ENCODE results near the gene BRS3.
"Not testable (repeated sequence)": the region's sequence is repeated elsewhere in the genome, so short reads cannot be mapped to it uniquely, and the experiment has no call there.

Gene BRS3

DNA sequence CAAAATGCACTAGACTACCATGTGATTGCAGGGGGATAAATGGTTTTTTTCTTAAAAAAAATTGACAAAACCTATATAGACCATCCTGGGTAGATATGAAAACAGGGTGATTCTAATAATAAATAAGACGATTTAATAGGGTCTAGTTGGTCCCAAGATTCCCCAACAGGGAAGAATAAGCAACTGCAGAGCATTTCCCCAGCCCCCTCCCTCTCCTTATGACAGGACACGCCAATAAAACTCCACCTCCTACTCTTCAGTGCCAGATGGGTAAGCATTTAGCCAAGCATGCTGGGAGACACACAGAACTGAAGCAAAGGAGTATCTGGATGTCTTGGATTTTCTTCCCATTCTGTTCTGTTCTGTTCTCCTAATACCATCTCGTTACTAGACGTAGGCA lies at the start of gene BRS3:
Gene BRS3 (plus strand): TSS at position 301 of the 400 bp plus-strand sequence. CDS start 168 bp downstream, outside the sequence.
- no peak for DNase-seq

DNA sequence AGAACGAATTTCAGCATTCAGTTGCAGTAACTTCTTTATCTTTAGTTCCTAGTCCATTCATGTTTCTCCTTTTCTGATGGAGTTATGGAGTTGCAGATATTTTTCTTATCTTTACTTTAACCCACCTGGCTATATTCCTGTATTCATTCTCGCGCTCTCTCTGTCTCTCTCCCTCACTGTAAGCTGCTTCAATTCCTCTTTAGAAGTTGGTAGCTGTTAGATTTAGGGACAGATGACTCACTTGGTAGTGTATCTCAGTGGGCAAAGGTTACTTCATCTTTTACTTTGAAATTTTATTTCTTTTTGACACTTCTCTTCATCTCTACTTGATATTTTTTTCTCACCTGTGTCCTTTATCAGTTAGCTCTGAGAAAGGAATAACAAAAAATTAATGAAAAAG lies 49.6 kb upstream of the BRS3 start:
- DNase-seq, result no peak

DNA sequence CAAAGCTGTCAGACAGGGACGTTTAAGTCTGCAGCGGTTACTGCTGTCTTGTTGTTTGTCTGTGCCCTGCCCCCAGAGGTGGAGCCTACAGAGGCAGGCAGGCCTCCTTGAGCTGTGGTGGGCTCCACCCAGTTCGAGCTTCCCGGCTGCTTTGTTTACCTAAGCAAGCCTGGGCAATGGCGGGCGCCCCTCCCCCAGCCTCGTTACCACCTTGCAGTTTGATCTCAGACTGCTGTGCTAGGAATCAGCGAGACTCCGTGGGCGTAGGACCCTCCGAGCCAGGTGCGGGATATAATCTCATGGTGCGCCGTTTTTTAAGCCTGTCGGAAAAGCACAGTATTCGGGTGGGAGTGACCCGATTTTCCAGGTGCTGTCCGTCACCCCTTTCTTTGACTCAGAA lies 42.1 kb upstream of the BRS3 start:
- not testable (repeated sequence) for DNase-seq

DNA sequence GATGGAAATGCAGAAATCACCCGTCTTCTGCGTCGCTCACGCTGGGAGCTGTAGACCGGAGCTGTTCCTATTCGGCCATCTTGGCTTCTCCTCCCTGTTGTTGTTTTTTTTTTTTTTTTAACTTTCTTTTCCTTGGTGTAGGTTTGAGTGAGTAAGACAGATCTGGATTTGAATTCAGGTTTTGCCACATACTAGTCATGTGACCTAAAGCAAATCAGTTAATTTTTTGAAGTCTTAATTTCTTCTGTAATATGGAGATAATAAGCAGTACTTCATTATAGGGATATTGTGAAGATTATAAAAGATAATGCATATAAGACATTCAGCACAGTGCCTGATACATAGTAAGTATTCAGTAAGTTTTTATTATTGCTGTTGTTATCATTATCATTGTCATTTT lies 41.5 kb upstream of the BRS3 start:
- no peak for DNase-seq

DNA sequence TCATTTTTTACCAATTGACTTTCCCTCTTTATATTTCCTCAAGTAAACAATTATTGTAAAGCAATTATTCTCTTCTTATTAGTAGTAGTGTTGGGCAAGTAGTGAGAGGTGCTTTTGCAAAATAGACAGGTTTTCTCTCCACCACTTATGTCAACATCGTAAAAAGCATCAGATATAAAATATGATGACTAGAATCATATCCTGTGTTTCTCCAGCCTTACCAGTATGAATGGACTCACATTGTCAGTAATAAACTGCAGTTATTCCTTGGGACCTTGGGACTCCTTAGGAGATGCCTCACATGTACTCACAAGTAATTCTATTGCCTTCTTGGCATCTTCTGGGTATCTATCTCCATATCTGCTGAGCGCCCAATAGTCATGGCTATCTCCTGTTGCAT lies 40.4 kb upstream of the BRS3 start:
- DNase-seq, result no peak

DNA sequence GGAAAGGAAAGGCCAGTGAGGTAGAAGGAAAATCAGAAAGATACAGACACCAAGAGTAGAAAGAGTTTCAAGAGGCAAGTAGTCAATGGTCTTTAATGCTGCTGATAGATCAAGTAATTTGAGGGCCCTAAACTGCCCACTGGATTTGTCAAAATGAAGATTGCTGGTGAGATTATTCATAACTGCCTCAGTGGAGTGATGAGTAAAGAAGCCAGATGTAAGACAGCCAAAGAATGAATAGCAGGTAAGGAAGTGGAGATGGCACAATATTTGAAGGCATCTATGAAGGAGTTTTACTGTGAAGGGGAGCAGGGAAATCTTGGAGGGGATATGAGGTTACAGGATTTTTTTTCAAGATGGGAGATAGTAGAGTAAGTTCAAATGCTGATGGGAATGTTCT lies 39.8 kb upstream of the BRS3 start:
- no peak for DNase-seq

DNA sequence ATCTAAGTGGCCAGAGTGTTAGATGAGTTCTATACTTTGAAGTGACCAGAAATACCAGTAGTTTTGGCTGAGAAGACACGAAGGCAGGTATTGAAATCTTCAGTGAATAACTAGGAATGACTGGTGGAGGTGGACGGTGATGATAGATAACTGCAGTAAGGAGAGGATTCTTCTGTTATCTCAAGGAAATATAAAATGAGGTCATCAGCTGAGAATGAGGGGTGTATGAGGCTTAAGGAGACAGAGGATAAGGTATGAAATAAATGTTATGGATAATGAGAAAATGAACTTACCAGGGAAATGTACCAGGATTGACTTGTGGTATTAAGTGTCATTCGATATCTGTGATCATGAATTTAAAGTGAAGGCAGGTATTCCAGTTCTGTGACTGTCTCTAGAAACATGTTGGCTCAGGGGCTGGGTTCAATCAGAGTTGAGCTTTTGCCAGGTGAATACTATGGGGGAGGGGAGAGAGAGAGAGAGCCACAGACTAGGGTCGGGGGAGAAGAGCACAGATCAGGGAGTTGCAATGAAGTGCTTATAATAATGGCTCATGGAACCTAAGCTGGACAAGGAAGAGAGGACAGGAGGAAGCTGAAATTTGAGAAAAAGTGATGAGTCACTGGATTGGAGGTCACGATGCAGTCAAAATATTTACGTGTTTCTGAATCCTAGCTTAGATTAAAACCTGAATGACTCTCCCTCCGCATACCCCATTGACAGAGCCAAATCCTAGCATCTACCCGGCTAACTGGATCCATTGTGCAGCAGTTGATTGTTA lies 37.5 kb upstream of the BRS3 start:
- DNase-seq, result no peak

DNA sequence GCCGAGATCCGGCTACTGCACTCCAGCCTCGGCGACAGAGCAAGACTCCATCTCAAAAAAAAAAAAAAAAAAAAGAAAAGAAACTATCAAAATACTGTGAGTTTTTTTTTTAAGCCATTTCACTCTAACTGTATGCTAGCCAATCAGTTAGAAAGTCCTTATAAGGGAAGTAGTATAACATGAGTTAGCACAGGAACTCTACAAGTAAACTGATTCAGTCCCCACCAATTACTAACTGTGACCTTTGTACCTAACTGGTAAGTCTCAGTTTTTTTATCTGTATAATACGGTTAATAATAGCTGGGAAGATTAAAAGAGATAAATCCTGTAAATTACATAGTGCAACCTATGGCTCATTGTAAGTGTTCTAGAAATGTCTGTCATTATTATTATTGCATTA lies 35.1 kb upstream of the BRS3 start:
- DNase-seq, result no peak

DNA sequence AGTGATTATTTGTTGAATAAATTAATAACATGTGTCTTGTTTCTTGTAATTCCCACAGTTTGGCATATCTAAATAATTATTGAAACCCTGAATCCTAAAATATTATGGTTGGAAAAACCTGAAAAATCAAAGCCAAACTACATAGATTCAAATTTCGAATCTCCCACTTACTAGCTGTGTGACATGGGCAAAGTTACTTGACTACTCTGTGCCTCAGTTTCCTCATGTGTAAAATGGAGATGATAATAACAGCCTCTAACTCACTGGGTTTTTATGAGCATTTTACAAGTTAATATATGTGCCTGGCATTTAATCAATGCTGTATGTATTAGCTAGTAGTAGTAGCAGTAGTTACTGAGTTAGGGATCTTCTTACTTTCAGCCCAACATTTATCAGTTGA lies 34.6 kb upstream of the BRS3 start:
- DNase-seq, result no peak

DNA sequence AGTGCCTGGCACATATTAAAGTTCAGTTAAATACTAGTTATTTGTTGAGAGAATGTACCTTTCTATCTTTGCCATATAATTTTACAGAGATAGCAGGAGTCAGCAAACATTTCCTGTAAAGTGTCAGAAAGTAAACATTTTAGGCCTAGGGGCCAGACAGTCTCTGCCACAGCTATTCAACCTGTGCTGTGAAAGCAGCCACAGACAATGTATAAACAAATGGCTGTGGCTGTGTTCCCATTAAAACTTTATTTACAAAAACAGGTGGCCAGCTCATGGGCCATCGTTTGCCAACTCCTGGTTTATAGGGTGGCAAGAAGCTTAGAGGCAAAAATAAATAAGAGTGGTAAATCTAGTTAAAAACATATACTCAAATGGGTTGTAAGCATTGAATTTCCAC lies 34.0 kb upstream of the BRS3 start:
- DNase-seq, result peak; percentile 3

DNA sequence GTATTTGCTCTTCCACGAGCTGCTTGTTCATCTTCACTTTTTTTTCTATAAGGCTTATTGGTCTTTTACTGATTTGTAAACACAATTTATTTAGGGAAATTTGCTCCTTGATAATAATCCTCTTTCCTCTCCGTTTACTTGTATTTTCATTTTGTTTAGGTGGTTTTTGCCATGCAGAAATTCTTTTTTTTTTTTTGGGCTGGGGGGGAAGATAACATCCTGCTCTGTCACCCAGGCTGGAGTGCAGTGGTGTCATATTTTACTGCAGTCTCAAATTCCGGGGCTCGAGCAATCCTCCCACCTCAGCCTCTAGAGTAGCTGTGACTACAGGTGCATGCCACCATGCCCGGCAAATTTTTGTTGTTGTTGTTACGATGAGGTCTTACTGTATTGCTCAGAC lies 31.6 kb upstream of the BRS3 start:
- DNase-seq, result no peak

DNA sequence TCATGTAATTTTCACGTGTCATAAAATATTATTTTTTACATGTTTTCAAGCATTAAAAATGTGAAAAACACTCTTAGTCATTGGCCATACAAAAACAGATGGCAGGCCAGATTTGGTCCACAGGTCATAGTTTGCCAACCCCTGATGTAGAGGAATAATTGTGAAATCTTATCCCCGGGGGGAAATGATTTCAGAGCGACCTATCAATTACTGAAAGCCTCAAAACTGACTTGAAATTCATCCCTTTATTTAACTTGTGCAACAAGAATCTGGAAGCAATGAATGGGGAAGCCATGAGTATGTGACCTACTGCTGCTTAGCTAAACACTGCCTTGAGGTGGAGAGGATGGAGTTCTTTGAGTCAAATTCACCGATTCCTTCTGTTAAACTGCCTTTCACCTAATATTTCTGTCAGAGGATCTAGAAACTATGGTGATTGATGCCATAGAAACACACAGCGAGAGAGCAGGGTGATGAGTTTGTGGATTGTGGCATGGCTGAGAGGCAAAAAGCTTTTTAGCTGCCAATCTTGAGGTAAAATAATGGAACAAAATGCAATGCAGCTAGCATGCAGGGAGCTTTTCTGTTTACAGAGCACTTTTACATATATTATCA lies 30.3 kb upstream of the BRS3 start:
- peak; percentile 11 for DNase-seq

DNA sequence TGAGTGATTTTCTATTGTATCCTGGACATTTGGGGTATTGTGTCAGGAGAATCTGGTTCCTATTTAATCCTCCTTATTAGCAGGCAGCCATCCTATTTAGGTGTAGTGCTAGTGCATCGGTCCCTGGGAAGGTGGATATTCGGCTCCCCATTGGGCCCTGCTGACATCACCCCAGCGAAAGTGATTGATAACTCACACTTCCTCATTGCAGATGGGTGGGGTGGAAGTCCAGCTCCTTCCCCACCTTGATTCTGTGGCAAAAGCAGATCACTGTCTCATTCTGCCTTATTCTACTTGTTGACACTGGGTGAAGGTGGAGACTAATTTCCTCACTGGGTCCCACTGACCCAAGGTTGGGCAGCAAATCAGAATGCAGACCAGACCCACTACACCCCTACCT lies 23.2 kb upstream of the BRS3 start:
- DNase-seq, result no peak

DNA sequence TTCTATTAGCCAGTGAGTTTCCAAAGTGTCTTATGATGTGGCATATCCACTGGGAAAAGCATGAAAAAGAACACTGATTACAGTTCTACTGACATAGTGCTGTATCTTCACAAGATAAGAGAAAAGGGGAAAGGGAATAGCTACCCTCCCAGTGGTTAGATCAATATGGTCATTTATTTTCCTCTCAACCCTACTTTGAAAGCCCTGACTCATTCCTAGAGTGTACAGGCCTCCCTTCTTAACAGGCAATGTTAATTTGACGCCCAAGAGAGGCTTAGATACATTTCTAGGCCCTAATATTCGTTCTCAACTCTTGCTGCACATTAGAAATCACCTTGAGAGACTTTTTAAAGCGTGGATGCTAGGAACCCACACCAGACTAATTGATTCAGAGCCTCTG lies 20.4 kb upstream of the BRS3 start:
- no peak for DNase-seq

DNA sequence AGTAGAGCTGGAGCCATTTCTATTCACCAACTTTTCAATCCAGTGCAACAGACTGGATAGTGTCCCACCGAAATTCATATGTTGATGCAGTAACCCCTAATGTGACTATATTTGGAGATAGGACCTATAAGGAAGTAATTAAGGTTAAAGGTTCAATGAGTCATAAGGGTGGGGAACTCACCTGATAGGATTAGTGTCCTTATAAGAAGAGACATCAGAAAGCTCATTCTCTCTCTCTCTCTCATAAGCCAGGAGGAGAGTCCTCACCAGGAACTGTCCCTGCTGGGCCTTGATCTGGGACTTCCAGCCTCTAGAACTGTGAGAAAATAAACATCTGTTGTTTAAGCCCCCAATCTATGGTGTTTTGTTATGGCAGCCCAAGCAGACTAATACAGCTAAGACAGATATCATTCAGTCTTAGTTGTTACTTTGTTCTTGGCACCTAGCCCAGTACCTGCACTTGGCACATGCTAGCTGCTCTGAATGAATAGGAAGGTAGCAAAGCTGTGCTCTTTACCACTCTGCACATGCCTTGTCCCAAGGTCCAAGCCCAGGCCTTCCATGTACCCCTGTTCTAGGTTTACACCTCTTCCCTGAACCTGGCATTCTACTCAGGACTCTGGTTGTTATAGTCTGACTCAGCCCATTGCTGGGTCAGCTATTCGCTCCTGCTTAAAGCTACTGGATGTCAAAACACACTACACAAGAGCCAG lies 19.2 kb upstream of the BRS3 start:
- no peak for DNase-seq

DNA sequence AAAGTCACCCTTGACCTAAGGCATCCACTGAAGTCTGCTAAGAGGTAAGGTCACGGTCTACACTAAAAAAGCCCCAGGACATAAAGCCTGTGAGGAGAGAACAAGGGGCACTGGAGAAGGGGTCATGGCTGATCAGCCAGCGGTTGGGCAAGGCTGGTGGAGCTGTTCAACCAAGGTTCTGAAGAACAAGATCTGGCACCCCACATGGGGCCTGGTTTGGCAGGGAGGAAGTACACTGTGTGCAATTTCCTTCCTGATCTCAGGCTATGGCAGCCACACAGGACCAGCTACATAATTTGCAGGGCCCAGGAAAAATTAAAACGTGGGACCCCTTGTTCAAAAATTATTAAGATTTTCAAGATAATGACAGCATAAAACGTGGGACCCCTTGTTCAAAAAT lies 14.1 kb upstream of the BRS3 start:
- no peak for DNase-seq

DNA sequence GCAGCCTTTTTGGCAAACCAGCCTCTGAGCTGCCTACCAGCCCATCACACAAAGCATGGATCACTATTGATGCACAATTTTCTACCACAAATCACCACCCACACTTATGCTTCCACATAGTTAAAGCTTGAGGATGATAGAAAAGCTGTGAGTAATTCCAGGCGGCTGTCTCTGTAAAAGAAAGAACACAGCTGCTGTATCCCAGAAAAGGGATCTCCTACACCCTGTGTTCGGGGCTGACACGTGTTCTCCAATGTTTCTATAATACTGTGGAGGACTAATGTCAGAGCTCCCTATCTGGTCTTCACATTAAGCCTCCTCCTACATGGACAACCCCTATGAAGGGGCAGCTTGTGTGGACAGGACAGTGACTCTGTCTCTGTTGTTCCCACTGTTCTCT lies 12.5 kb upstream of the BRS3 start:
- DNase-seq, result no peak

DNA sequence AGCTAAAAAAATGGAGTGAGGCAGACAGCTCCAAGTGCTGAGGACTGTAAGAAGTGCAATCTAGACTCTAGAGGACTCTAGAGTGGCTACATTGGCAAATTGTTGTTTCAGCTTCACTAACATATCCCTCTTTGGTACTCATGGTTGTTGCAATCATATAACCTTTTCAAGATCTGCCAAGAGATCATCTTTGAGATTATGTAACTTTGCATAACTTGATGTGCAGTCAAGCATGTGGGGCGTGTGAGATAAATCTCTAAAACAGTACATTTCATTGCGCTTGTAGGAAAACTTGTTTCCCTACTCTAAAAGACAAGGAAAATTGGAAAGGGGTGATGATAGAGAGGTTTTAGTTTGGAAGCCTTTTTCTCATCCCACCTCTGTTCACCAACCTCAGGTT lies 11.2 kb upstream of the BRS3 start:
- DNase-seq, result peak; percentile 15

DNA sequence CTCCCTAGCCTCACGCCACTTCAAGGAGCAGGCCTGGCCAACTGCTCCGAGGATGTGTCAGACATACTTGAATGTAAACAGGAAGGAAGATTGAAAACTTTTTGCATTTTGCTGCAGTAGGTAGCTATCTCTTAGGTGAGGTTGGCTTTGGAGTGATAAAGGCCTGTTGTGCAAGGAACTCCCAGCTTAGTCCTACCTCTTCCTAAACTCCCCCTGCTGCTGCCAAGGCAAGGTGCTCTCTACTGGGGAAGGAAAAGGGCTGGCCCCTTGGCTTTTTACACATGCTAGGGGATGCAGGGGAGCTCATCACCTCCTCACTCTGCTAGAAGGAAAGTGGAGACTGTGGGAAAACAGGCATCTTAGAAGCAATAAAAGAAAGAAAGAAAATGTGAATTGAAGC lies 10.7 kb upstream of the BRS3 start:
- DNase-seq, result no peak

DNA sequence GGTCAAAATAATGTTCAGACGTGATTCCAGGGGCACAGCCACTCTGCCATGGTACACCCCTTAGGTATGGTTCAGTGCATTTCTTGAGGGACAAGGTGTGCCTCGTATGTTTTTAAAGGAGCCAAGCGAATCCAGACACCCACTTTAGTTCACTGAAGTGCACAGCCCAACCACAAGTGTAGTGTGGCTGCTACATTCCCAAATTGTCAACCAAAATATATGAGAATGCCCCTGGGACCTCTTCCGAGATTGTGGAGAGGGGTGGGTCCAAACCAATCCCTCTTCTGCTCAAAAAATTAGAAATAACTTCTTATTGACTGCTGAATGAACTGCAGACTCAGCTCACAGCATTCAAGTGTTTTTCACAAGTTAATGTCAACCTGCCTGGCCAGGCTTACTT lies 7.4 kb upstream of the BRS3 start:
- DNase-seq, result peak; percentile 10

DNA sequence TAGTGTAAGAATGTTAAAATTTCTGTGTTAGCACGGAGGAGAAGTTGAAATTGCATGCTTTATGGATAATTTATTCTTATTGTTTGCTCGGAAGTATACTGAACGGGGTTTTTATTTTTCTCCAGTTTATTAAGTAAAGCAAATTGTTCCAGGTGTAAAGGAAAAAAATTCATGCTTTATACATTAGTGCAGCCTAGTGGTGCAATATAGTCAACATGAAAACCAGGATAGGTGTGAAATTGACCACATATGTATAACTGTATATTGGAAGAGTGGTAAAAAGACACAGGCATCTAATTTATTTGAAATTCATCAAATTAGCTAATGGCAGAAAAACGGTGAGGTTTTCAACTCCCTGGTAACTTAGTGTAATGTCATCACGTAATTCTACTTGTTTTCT lies 959 bp downstream of the BRS3 start:
- DNase-seq, result no peak

DNA sequence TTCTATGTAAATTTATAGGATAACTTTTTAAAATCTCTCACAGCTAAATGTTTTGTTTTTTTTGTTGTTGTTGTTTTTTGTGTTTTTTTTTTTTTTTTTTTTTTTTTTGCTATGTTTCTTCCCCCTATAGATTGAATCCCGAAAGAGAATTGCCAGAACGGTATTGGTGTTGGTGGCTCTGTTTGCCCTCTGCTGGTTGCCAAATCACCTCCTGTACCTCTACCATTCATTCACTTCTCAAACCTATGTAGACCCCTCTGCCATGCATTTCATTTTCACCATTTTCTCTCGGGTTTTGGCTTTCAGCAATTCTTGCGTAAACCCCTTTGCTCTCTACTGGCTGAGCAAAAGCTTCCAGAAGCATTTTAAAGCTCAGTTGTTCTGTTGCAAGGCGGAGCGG lies 4.1 kb downstream of the BRS3 start:
- no peak for DNase-seq

DNA sequence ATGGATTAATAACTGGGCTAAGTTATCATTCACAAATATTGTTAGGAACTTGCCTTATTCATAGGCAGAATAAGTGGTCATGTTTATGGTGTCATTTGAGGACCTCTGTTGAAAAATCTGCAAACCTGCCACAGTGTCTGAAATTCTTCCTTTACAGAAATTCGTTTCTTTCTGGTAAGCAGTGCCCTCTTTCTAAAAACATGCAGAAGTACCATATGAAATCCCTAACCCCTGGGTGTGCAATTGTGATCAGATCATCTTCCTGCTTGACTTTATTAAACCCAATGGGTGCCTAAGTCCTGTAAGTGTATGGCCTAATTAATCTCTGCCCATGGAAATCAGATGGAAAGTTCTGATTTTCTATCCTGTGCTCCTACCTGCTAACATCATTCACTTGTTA lies 5.3 kb downstream of the BRS3 start:
- no peak for DNase-seq

DNA sequence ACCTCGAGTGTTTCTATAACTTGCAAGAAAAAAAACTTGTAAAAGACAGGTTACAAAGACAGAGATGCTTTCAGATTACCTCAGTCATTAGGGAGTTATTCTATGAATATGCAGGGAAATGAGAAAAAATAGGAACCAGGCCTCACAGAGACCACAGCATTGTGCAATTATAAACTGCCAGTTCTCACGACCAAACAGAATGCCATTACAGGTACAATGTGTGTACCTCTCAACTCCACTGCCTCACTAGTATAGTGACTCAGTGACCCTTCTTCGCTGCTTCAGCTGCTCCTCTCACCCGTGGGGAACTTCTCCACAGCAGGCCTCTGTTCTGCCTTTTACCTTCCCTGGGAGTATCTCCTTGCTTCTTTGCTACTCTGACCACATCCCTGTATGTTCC lies 7.3 kb downstream of the BRS3 start:
- DNase-seq, result no peak

Data from DMS79 (cell line).